Measurements from ENCODE around the gene ADAMTS12. TPM values are rescaled to one million over a fixed set of nuclear protein-coding genes. Genes with fewer than 3 reads are reported as not detected.

The ADAMTS12 gene
- total and polyA plus RNA-seq, 2 of the 8 experiments (the other 6 are each of a cell fraction or from before 2014, with no cell fraction given): 6.4 to 12.8 TPM

- TF ChIP-seq NRF1 (IDR thresholded peaks at IDR 0.05; ENCODE audit: low read depth, low read length) (no peak), TCF12 (IDR thresholded peaks at IDR 0.05; ENCODE audit: low read depth, low read length) (no peak), EGR1 (IDR thresholded peaks at IDR 0.05; ENCODE audit: borderline replicate concordance, low read depth, low read length) (no peak), HDAC6 (IDR thresholded peaks at IDR 0.05; ENCODE audit: low read depth, low read length) (no peak), BACH1 (IDR thresholded peaks at IDR 0.05; ENCODE audit: low read length) (no peak), KDM1A (IDR thresholded peaks at IDR 0.05; ENCODE audit: borderline replicate concordance, low read length) (no peak), HDAC2 (IDR thresholded peaks at IDR 0.05; ENCODE audit: borderline replicate concordance in 1 of 2, low read depth in 2 of 2, low read length in 2 of 2) (no peak)
These were observed 36.5 kb upstream of the ADAMTS12 start (continued) for GRCh38 chr5:33928283-33928682.

Measured in H1 (cell line).